HepG2 (cell line): Measurements from ENCODE around the gene MC2R.

Source experiments
- EP300 ChIP-seq, 3 experiments: sonication (generic) in 1 of 3; formaldehyde crosslinking in 1 of 3; IDR thresholded peaks; 2 replicates each; pipeline versions ENCODE4 v1.5.1 to v1.6.1; 2011 to 2020; ENCODE audit warnings: low read depth in 2 of 3, low read length in 2 of 3, borderline replicate concordance in 1 of 3, improper control_type of control experiment in 1 of 3, mild to moderate bottlenecking in 1 of 3, missing genetic modification reagents in 1 of 3, moderate library complexity in 1 of 3
- EZH2 ChIP-seq: conservative IDR thresholded peaks from 2 replicates; pipeline ENCODE4 v1.6.1; 2012; ENCODE audit warnings: mild to moderate bottlenecking, low read depth, low read length, moderate library complexity
- IRF9 ChIP-seq: sonication (generic); formaldehyde crosslinking; IDR thresholded peaks from 2 replicates; pipeline ENCODE4 v1.8.0; 2022; ENCODE audit warnings: missing genetic modification reagents, mild to moderate bottlenecking, borderline replicate concordance
- NFIC ChIP-seq: IDR thresholded peaks from 2 replicates; pipeline ENCODE4 v1.6.1; 2012; ENCODE audit warnings: mild to moderate bottlenecking, low read length, inconsistent platforms
- POLR2A ChIP-seq, 2 experiments: IDR thresholded peaks; 2 replicates each; pipeline ENCODE4 v1.6.1; 2011; ENCODE audit warnings: low read depth in 2 of 2, low read length in 2 of 2, mild to moderate bottlenecking in 1 of 2, moderate library complexity in 1 of 2; ENCODE audit not compliant: insufficient read depth in 1 of 2
- TARDBP ChIP-seq: sonication (generic); formaldehyde crosslinking; IDR thresholded peaks from 2 replicates; pipeline ENCODE4 v1.8.0; 2022; ENCODE audit warnings: mild to moderate bottlenecking, missing genetic modification reagents
- ZNF616 ChIP-seq: sonication (generic); formaldehyde crosslinking; IDR thresholded peaks from 2 replicates; pipeline ENCODE4 v1.5.0; 2020; ENCODE audit warnings: low read depth, mild to moderate bottlenecking, missing genetic modification reagents
- ZNF749 ChIP-seq: sonication (generic); formaldehyde crosslinking; IDR thresholded peaks from 2 replicates; pipeline ENCODE4 v1.8.0; 2022; ENCODE audit warnings: mild to moderate bottlenecking, missing genetic modification reagents, moderate library complexity, borderline replicate concordance
- TF ChIP-seq, protein P1 (sequence below): IDR thresholded peaks from 2 replicates; pipeline ENCODE4 v1.6.1; 2016; ENCODE audit warnings: missing biosample characterization, missing genetic modification reagents, low read depth

DNA sequence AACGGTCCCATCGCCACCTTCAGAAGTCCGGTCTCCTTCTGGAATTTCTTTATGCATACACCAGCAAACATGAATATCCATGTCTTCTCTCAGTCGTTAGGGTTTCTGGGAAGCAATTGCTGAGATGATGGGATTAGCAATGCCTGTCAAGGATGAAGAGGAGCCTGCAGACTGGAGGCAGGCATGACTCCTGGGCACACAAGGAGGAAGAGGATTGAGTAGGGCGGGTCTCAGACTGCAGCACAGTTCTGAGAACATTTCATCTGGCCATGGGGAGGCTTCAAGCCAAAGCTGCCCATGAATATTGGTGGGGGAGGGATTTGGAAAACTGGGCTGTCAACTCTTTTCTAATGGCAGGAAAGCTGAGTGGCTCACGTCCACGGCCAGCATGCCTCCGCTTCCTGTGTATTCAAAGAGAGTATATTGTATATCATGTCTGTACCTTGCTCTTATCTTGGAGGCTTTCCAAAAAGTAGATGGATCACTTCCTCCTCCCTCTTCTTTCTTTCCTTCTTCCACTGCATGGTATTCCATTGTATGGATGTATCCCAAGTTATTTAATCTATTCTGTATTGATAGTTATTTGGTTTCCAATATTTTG is 24.5 kb downstream of the MC2R start:
- no peak for TF ChIP-seq EP300 (IDR thresholded peaks at IDR 0.05; ENCODE audit: low read depth in 2 of 2, low read length in 2 of 2)
- TF ChIP-seq EP300 (CRISPR knock-in tag; IDR thresholded peaks at IDR 0.05; ENCODE audit: borderline replicate concordance) = no peak
- TF ChIP-seq IRF9 (CRISPR knock-in tag) = no peak
- no peak for TF ChIP-seq ZNF749 (CRISPR knock-in tag)
- no peak for TF ChIP-seq EZH2
- TF ChIP-seq, protein P1, sequence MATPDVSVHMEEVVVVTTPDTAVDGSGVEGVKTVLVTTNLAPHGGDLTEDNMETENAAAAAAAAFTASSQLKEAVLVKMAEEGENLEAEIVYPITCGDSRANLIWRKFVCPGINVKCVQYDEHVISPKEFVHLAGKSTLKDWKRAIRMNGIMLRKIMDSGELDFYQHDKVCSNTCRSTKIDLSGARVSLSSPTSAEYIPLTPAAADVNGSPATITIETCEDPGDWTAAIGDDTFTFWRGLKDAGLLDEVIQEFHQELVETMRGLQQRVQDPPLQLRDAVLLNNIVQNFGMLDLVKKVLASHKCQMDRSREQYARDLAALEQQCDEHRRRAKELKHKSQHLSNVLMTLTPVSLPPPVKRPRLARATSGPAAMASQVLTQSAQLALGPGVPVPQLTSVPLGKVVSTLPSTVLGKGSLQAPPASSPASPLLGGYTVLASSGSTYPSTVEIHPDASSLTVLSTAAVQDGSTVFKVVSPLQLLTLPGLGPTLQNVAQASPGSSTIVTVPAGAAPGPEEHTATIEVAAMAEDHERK (CRISPR knock-in tag) = no peak
- TF ChIP-seq ZNF616 (CRISPR knock-in tag) = no peak
- no peak for TF ChIP-seq NFIC
- no peak for TF ChIP-seq POLR2A (IDR thresholded peaks at IDR 0.05; ENCODE audit: insufficient read depth in 1 of 2, low read depth in 2 of 2, low read length in 2 of 2)
- no peak for TF ChIP-seq TARDBP (CRISPR knock-in tag)
